Brain microvascular endothelial cell (primary cell): ENCODE results near the gene OR6A2.
A peak's percentile ranks its signal among the peaks of the same experiment; 100 is the strongest.

Experiments used
- DNase-seq: peaks from one replicate; pipeline ENCODE4 v3.0.0-alpha.2; 2020
- H3K27ac ChIP-seq: fragments of 250-450 bp; sonication (Bioruptor Pico); 2 replicates; pipeline ENCODE4 v1.5.1; 2020; ENCODE audit warnings: mild to moderate bottlenecking, moderate library complexity
- H3K27me3 ChIP-seq: fragments of 250-450 bp; sonication (Bioruptor Pico); replicated peaks from 2 replicates; pipeline ENCODE4 v1.5.1; 2020; ENCODE audit warnings: mild to moderate bottlenecking
- H3K36me3 ChIP-seq: fragments of 250-450 bp; sonication (Bioruptor Pico); replicated peaks from 2 replicates; pipeline ENCODE4 v1.5.1; 2020; ENCODE audit warnings: mild to moderate bottlenecking
- H3K4me3 ChIP-seq: 2 replicates; pipeline ENCODE4 v1.5.1; 2011; ENCODE audit warnings: low read depth, mild to moderate bottlenecking, control low read depth, low read length, moderate library complexity
- in situ Hi-C: cut with HindIII; loops from 2 replicates; pipeline ENCODE4 v1.10.0; 2017; ENCODE audit warnings: low sequenced_read_pairs, low pct_ligation_motif_present
- TF ChIP-seq, protein P1 (sequence below): IDR thresholded peaks from 2 replicates; pipeline ENCODE4 v1.5.1; 2011; ENCODE audit warnings: low read depth, mild to moderate bottlenecking, moderate library complexity, low read length, control low read depth, inconsistent platforms; ENCODE audit errors: missing control alignments

The OR6A2 gene

DNA sequence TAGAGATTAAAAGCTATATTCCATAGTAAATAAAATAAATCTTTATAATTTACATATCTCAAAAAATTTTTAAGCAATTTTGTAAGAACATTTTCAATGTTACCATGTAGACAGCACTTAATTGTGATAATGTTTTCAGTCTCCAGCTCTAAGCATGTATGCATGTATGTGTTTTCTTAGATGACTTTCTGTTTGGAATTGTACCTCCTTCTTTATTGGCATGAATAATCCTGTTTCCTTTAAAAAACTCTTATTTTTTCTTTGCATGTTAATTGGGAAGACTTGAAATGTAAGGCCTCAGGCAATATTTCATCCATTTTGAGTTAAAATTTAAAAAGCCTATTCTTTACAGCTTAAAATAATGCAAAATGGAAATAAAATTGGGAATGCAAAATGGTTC is 18.7 kb downstream of the OR6A2 start:
- in situ Hi-C loops, result no loop called here
- H3K27ac ChIP-seq, result no peak overlapping the region
- H3K4me3 ChIP-seq, result no peak overlapping the region
- H3K27me3 ChIP-seq, result no peaks in the 10 kb centered on the region
- DNase-seq, result no peak
- no peaks in the 10 kb centered on the region for H3K36me3 ChIP-seq
- TF ChIP-seq, protein P1, sequence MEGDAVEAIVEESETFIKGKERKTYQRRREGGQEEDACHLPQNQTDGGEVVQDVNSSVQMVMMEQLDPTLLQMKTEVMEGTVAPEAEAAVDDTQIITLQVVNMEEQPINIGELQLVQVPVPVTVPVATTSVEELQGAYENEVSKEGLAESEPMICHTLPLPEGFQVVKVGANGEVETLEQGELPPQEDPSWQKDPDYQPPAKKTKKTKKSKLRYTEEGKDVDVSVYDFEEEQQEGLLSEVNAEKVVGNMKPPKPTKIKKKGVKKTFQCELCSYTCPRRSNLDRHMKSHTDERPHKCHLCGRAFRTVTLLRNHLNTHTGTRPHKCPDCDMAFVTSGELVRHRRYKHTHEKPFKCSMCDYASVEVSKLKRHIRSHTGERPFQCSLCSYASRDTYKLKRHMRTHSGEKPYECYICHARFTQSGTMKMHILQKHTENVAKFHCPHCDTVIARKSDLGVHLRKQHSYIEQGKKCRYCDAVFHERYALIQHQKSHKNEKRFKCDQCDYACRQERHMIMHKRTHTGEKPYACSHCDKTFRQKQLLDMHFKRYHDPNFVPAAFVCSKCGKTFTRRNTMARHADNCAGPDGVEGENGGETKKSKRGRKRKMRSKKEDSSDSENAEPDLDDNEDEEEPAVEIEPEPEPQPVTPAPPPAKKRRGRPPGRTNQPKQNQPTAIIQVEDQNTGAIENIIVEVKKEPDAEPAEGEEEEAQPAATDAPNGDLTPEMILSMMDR, result no peak

DNA sequence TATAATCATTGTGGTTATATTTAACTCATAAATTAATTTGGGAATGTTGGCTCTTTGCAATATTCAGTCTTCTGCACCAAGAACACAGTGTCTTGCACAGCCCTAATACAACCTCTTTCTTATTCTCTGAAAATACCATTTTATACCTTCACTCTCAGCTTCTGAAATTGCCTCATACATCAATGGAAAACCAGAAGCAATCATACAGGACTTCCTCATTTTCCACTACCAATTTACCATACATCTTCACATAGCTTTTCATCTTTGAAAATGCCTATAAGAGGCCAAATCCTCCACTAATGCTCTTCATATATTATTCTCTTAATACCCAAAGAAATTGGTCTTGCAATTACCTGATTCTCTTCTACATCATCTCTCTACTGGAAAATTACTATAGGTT is 21.0 kb downstream of the OR6A2 start:
- Histone ChIP-seq H3K36me3 (no peaks in the 10 kb centered on the region), H3K27me3 (no peaks in the 10 kb centered on the region), H3K4me3 (no peak overlapping the region), H3K27ac (no peak overlapping the region)
- DNase-seq, result no peak
- TF ChIP-seq, protein P1, result no peak
- in situ Hi-C loops, result no loop called here

DNA sequence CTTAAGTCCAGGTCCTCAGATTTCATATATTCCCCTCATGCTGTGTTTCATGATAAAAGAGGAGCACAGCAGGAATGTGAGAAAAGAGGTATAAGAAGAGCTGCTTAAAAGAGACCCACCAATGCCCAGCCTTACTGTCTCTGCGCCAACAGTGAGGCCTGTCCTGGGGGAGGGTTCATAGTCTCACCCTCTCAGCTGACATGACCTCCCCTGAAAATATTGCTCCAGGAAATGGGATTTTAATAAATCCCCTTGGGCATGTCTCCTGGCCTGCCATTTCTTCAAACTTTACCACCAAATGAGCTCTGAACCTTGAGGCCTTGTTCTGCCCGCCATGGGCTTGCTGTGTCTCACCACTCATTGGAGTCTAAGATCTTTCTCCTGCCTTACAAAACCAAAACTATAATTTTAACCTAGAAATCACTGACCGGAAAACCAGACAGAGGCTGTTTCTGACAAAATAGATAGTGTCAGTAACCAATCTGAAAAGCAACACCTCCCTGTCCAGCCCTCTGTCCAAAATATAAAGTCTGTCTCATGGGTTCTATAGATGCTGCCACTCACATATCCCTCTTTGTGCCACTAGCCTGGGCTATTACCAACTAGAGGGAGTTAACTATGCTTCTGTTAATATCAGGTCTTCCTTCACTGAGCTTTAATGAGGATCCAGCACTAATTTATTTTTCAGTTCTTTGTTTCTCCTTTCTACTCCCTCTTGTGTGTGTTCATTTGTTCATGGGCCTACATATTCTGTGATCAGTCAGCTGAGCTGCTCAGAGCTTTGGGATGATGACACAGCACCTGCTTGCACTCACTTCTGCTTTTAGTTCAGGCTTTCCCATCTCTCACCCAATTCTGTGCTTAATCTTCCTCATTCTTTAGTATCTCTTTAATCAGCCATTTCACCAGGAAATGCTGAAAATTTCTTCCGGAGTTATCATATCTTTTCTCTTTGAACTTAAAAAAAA is 27.3 kb downstream of the OR6A2 start, which contains the start of gene OR2AG2:
Gene OR2AG2 (minus strand): TSS at position 51 of the 968 bp plus-strand sequence. CDS start 3,019 bp downstream, outside the sequence.
- H3K36me3 ChIP-seq, result no peaks in the 10 kb centered on the region
- no peak within 1 kb of the TSS for H3K27ac ChIP-seq
- no peaks in the 10 kb centered on the region for H3K27me3 ChIP-seq
- no peak within 1 kb of the TSS for H3K4me3 ChIP-seq
- TF ChIP-seq, protein P1, result no peak
- DNase-seq, result no peak
- in situ Hi-C loops, result no loop called here

DNA sequence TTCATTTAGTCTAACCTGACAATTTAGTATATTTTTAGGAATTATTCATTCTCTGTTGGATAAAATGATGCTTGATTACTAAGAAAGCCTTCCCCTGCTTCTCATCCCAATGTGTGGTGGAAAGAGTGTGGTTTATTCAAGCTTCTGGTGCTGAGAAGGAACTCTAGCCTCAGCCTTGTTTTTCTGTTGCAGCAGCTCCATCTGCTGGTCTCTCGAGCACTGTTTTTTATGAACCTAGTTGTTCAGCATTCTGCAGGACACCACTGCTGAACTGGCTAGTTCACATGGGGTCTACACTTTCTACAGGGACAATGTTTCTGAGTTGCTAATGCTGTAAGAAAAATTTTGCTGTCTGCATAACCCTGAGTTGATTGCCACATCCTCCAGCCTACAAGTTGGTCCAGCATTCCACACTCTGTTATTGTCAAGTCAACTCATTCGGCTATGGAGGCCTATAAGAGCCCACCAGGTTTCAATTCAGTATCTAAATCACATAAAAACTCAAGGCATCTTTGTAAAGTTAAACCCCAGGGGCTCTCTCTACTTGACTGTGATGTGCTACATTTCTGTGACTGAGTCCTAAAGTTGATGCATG is 42.0 kb downstream of the OR6A2 start:
- no peak overlapping the region for H3K27ac ChIP-seq
- TF ChIP-seq, protein P1, result peak; percentile 78
- in situ Hi-C loops, result no loop called here

DNA sequence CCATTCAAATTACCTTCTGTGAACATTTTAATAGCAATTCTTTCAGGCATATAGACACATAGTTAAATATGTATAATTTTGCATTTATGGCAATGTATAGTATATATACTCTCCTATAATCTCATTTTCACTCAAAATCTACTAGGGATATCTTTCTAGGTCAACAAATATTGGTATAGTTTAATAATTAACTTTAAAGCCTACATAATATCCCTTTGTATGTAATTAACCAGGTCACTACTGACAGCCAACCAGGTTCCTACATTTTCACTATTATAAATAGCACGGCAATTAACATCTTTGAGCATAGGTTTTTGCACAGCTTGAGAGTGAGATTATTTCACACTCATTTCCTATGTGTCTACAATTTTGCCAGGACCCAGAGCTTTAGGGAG is 43.5 kb downstream of the OR6A2 start:
- no peaks in the 10 kb centered on the region for H3K27me3 ChIP-seq
- DNase-seq, result no peak
- no peaks in the 10 kb centered on the region for H3K36me3 ChIP-seq
- H3K4me3 ChIP-seq, result no peak overlapping the region
- TF ChIP-seq, protein P1, result no peak
- no peak overlapping the region for H3K27ac ChIP-seq
- in situ Hi-C loops, result no loop called here

More for the DNA sequence above, 42.0 kb downstream of the OR6A2 start:
- H3K4me3 ChIP-seq, result no peak overlapping the region
- H3K27me3 ChIP-seq, result no peaks in the 10 kb centered on the region
- DNase-seq, result peak; percentile 64
- no peaks in the 10 kb centered on the region for H3K36me3 ChIP-seq
